Measurements from ENCODE around the gene CELF2. TPM values are rescaled to one million over a fixed set of nuclear protein-coding genes. Genes with fewer than 3 reads are reported as not detected.

The CELF2 gene
- polyA plus RNA-seq, 2 donors: 2.2 to 4.0 TPM

GRCh38 chr10:11270135-11270857 lies 252.6 kb downstream of the CELF2 start:
- H3K27ac ChIP-seq (ENCODE audit: low read depth in 2 of 2, low read length in 1 of 2): no peak overlapping the region
- 42 to 43% methylated on average over 18 of the region's 18 CpGs for WGBS, 2 donors
- no peaks in the 10 kb centered on the region for H3K4me1 ChIP-seq (ENCODE audit: control insufficient read depth in 2 of 2, insufficient read depth in 2 of 2, low read length in 1 of 2)
- H3K36me3 ChIP-seq (ENCODE audit: control insufficient read depth in 2 of 2, insufficient read depth in 2 of 2, low read length in 1 of 2): peaks cover 0 to 3% of the 10 kb centered on the region in 2 donors
- H3K9me3 ChIP-seq (ENCODE audit: control insufficient read depth in 2 of 2, insufficient read depth in 1 of 2, low read depth in 1 of 2, low read length in 1 of 2): no peaks in the 10 kb centered on the region
- H3K27me3 ChIP-seq (ENCODE audit: control insufficient read depth in 1 of 2, insufficient read depth in 2 of 2, low read length in 2 of 2): no peaks in the 10 kb centered on the region
- H3K4me3 ChIP-seq (ENCODE audit: low read depth in 1 of 2, low read length in 2 of 2): no peak overlapping the region

GRCh38 chr10:11270858-11271179 lies 253.1 kb downstream of the CELF2 start:
- Histone ChIP-seq H3K4me1 (ENCODE audit: control insufficient read depth in 2 of 2, insufficient read depth in 2 of 2, low read length in 1 of 2) (no peaks in the 10 kb centered on the region), H3K27ac (ENCODE audit: low read depth in 2 of 2, low read length in 1 of 2) (no peak overlapping the region), H3K36me3 (ENCODE audit: control insufficient read depth in 2 of 2, insufficient read depth in 2 of 2, low read length in 1 of 2) (peaks cover 0 to 3% of the 10 kb centered on the region in 2 donors), H3K4me3 (ENCODE audit: low read depth in 1 of 2, low read length in 2 of 2) (no peak overlapping the region), H3K27me3 (ENCODE audit: control insufficient read depth in 1 of 2, insufficient read depth in 2 of 2, low read length in 2 of 2) (no peaks in the 10 kb centered on the region), H3K9me3 (ENCODE audit: control insufficient read depth in 2 of 2, insufficient read depth in 1 of 2, low read depth in 1 of 2, low read length in 1 of 2) (no peaks in the 10 kb centered on the region)
- 39 to 46% methylated on average over 7 of the region's 7 CpGs for WGBS, 2 donors

GRCh38 chr10:11272915-11273389 lies 255.3 kb downstream of the CELF2 start:
- WGBS, 2 donors: 85 to 87% methylated on average over 15 of the region's 15 CpGs
- Histone ChIP-seq H3K4me3 (ENCODE audit: low read depth in 1 of 2, low read length in 2 of 2) (no peak overlapping the region), H3K4me1 (ENCODE audit: control insufficient read depth in 2 of 2, insufficient read depth in 2 of 2, low read length in 1 of 2) (no peaks in the 10 kb centered on the region), H3K27me3 (ENCODE audit: control insufficient read depth in 1 of 2, insufficient read depth in 2 of 2, low read length in 2 of 2) (no peaks in the 10 kb centered on the region), H3K27ac (ENCODE audit: low read depth in 2 of 2, low read length in 1 of 2) (no peak overlapping the region), H3K9me3 (ENCODE audit: control insufficient read depth in 2 of 2, insufficient read depth in 1 of 2, low read depth in 1 of 2, low read length in 1 of 2) (no peaks in the 10 kb centered on the region), H3K36me3 (ENCODE audit: control insufficient read depth in 2 of 2, insufficient read depth in 2 of 2, low read length in 1 of 2) (peaks cover 0 to 3% of the 10 kb centered on the region in 2 donors)

- Histone ChIP-seq H3K9me3 (ENCODE audit: control insufficient read depth in 2 of 2, insufficient read depth in 1 of 2, low read depth in 1 of 2, low read length in 1 of 2) (no peaks in the 10 kb centered on the region), H3K27me3 (ENCODE audit: control insufficient read depth in 1 of 2, insufficient read depth in 2 of 2, low read length in 2 of 2) (no peaks in the 10 kb centered on the region), H3K4me1 (ENCODE audit: control insufficient read depth in 2 of 2, insufficient read depth in 2 of 2, low read length in 1 of 2) (no peaks in the 10 kb centered on the region), H3K4me3 (ENCODE audit: low read depth in 1 of 2, low read length in 2 of 2) (no peak overlapping the region), H3K27ac (ENCODE audit: low read depth in 2 of 2, low read length in 1 of 2) (no peak overlapping the region), H3K36me3 (ENCODE audit: control insufficient read depth in 2 of 2, insufficient read depth in 2 of 2, low read length in 1 of 2) (peaks cover 0 to 3% of the 10 kb centered on the region in 2 donors)
- 70 to 78% methylated on average over 5 of the region's 5 CpGs for WGBS, 2 donors
Measured at GRCh38 chr10:11274452-11274851, 256.8 kb downstream of the CELF2 start.

GRCh38 chr10:11275651-11276050 lies 258.0 kb downstream of the CELF2 start:
- Histone ChIP-seq H3K27me3 (ENCODE audit: control insufficient read depth in 1 of 2, insufficient read depth in 2 of 2, low read length in 2 of 2) (no peaks in the 10 kb centered on the region), H3K9me3 (ENCODE audit: control insufficient read depth in 2 of 2, insufficient read depth in 1 of 2, low read depth in 1 of 2, low read length in 1 of 2) (no peaks in the 10 kb centered on the region), H3K27ac (ENCODE audit: low read depth in 2 of 2, low read length in 1 of 2) (no peak overlapping the region), H3K36me3 (ENCODE audit: control insufficient read depth in 2 of 2, insufficient read depth in 2 of 2, low read length in 1 of 2) (peaks cover 3 to 6% of the 10 kb centered on the region in 2 donors), H3K4me3 (ENCODE audit: low read depth in 1 of 2, low read length in 2 of 2) (no peak overlapping the region), H3K4me1 (ENCODE audit: control insufficient read depth in 2 of 2, insufficient read depth in 2 of 2, low read length in 1 of 2) (peaks cover 0 to 2% of the 10 kb centered on the region in 2 donors)
- 81 to 88% methylated on average over 12 of the region's 12 CpGs for WGBS, 2 donors

GRCh38 chr10:11276449-11276990 lies 258.8 kb downstream of the CELF2 start:
- 83 to 87% methylated on average over 10 of the region's 10 CpGs for WGBS, 2 donors
- no peak overlapping the region for H3K4me3 ChIP-seq (ENCODE audit: low read depth in 1 of 2, low read length in 2 of 2)
- no peaks in the 10 kb centered on the region for H3K9me3 ChIP-seq (ENCODE audit: control insufficient read depth in 2 of 2, insufficient read depth in 1 of 2, low read depth in 1 of 2, low read length in 1 of 2)
- no peaks in the 10 kb centered on the region for H3K27me3 ChIP-seq (ENCODE audit: control insufficient read depth in 1 of 2, insufficient read depth in 2 of 2, low read length in 2 of 2)
- peaks cover 3 to 7% of the 10 kb centered on the region in 2 donors for H3K36me3 ChIP-seq (ENCODE audit: control insufficient read depth in 2 of 2, insufficient read depth in 2 of 2, low read length in 1 of 2)
- peaks cover 0 to 3% of the 10 kb centered on the region in 2 donors for H3K4me1 ChIP-seq (ENCODE audit: control insufficient read depth in 2 of 2, insufficient read depth in 2 of 2, low read length in 1 of 2)
- H3K27ac ChIP-seq (ENCODE audit: low read depth in 2 of 2, low read length in 1 of 2): no peak overlapping the region

- whole genome bisulfite sequencing, 2 donors: 87 to 88% methylated on average over 7 of the region's 7 CpGs
- H3K4me3 ChIP-seq (ENCODE audit: low read depth in 1 of 2, low read length in 2 of 2): no peak overlapping the region
- H3K27me3 ChIP-seq (ENCODE audit: control insufficient read depth in 1 of 2, insufficient read depth in 2 of 2, low read length in 2 of 2): no peaks in the 10 kb centered on the region
- H3K4me1 ChIP-seq (ENCODE audit: control insufficient read depth in 2 of 2, insufficient read depth in 2 of 2, low read length in 1 of 2): peaks cover 0 to 3% of the 10 kb centered on the region in 2 donors
- no peak overlapping the region for H3K27ac ChIP-seq (ENCODE audit: low read depth in 2 of 2, low read length in 1 of 2)
- peaks cover 3 to 7% of the 10 kb centered on the region in 2 donors for H3K36me3 ChIP-seq (ENCODE audit: control insufficient read depth in 2 of 2, insufficient read depth in 2 of 2, low read length in 1 of 2)
- H3K9me3 ChIP-seq (ENCODE audit: control insufficient read depth in 2 of 2, insufficient read depth in 1 of 2, low read depth in 1 of 2, low read length in 1 of 2): peaks cover 0 to 1% of the 10 kb centered on the region in 2 donors
Measured at GRCh38 chr10:11279314-11279713, 261.6 kb downstream of the CELF2 start.

- peaks cover 0 to 1% of the 10 kb centered on the region in 2 donors for H3K9me3 ChIP-seq (ENCODE audit: control insufficient read depth in 2 of 2, insufficient read depth in 1 of 2, low read depth in 1 of 2, low read length in 1 of 2)
- H3K36me3 ChIP-seq (ENCODE audit: control insufficient read depth in 2 of 2, insufficient read depth in 2 of 2, low read length in 1 of 2): peaks cover 0 to 10% of the 10 kb centered on the region in 2 donors
Measured at GRCh38 chr10:11280187-11280932, 262.7 kb downstream of the CELF2 start.

GRCh38 chr10:11282156-11282555 lies 264.5 kb downstream of the CELF2 start:
- Histone ChIP-seq H3K4me1 (ENCODE audit: control insufficient read depth in 2 of 2, insufficient read depth in 2 of 2, low read length in 1 of 2) (peaks cover 0 to 3% of the 10 kb centered on the region in 2 donors), H3K9me3 (ENCODE audit: control insufficient read depth in 2 of 2, insufficient read depth in 1 of 2, low read depth in 1 of 2, low read length in 1 of 2) (peaks cover 0 to 1% of the 10 kb centered on the region in 2 donors), H3K27ac (ENCODE audit: low read depth in 2 of 2, low read length in 1 of 2) (no peak overlapping the region), H3K4me3 (ENCODE audit: low read depth in 1 of 2, low read length in 2 of 2) (no peak overlapping the region), H3K36me3 (ENCODE audit: control insufficient read depth in 2 of 2, insufficient read depth in 2 of 2, low read length in 1 of 2) (peaks cover 0 to 10% of the 10 kb centered on the region in 2 donors), H3K27me3 (ENCODE audit: control insufficient read depth in 1 of 2, insufficient read depth in 2 of 2, low read length in 2 of 2) (no peaks in the 10 kb centered on the region)
- WGBS, 2 donors: 79 to 86% methylated on average over 9 of the region's 9 CpGs

More at GRCh38 chr10:11280187-11280932, 262.7 kb downstream of the CELF2 start:
- Histone ChIP-seq H3K27me3 (ENCODE audit: control insufficient read depth in 1 of 2, insufficient read depth in 2 of 2, low read length in 2 of 2) (no peaks in the 10 kb centered on the region), H3K4me1 (ENCODE audit: control insufficient read depth in 2 of 2, insufficient read depth in 2 of 2, low read length in 1 of 2) (peaks cover 0 to 3% of the 10 kb centered on the region in 2 donors), H3K27ac (ENCODE audit: low read depth in 2 of 2, low read length in 1 of 2) (no peak overlapping the region), H3K4me3 (ENCODE audit: low read depth in 1 of 2, low read length in 2 of 2) (no peak overlapping the region)
- 94 to 95% methylated on average over 23 to 25 of the region's 25 CpGs for WGBS, 2 donors
